T-cell (primary cell): ENCODE results near the gene MIDN. TPM values are rescaled to one million over a fixed set of nuclear protein-coding genes. Genes with fewer than 3 reads are reported as not detected.

Experiments
- ATAC-seq, 4 experiments: fragments of 200-7000 bp in 3 of 4; fragments of 150-1000 bp in 1 of 4; cut with Tn5 transposase; replicated peaks in 1 of 4; 1 replicate in 3 of 4; 2 replicates in 1 of 4; pipeline ENCODE4 v1.10.0; 2021; ENCODE audit warnings: moderate library complexity in 3 of 4, mild to moderate bottlenecking in 2 of 4, moderate number of reproducible peaks in 1 of 4
- CTCF ChIA-PET, 2 donors: fragments of 300-600 bp; sonication (Branson Sonifier 250); formaldehyde crosslinking; loops; one replicate each; lab custom pipeline; 2022; ENCODE audit warnings: antibody characterized with exemption in 2 of 2; lab: Charles Lee
- POLR2A ChIA-PET, 2 donors: fragments of 300-600 bp; sonication (Branson Sonifier 250); formaldehyde crosslinking; loops; one replicate each; lab custom pipeline; 2022; ENCODE audit warnings: antibody characterized with exemption in 2 of 2; lab: Charles Lee
- DNase-seq, 35 experiments: peaks; one replicate each; pipeline versions ENCODE4 v3.0.0 to v3.0.0-alpha.2; 2013 to 2023
- H3K27ac ChIP-seq: one replicate; pipeline ENCODE4 v1.5.1; 2013; ENCODE audit warnings: low read length
- H3K27me3 ChIP-seq, 2 experiments: replicated peaks in 1 of 2; 1 replicate in 1 of 2; 2 replicates in 1 of 2; pipeline versions ENCODE4 v1.6.1 to v1.7.0; 2013; ENCODE audit warnings: low read length in 1 of 2, mixed read lengths in 1 of 2; ENCODE audit not compliant: control insufficient read depth in 2 of 2, insufficient read depth in 2 of 2; ENCODE audit errors: extremely low read depth in 1 of 2
- H3K36me3 ChIP-seq, 2 donors: 1 replicate in 1 of 2; 2 replicates in 1 of 2; pipeline versions ENCODE4 v1.6.1 to v1.7.0; 2013; ENCODE audit warnings: low read length in 1 of 2; ENCODE audit not compliant: control insufficient read depth in 2 of 2, insufficient read depth in 1 of 2; ENCODE audit errors: extremely low read depth in 1 of 2
- H3K4me1 ChIP-seq, 2 experiments: 1 replicate in 1 of 2; 2 replicates in 1 of 2; pipeline versions ENCODE4 v1.6.1 to v1.7.0; 2013; ENCODE audit warnings: low read length in 2 of 2, mixed read lengths in 1 of 2; ENCODE audit not compliant: insufficient read depth in 2 of 2, control insufficient read depth in 1 of 2; ENCODE audit errors: extremely low read depth in 1 of 2
- H3K4me3 ChIP-seq, 2 donors: 1 replicate in 1 of 2; 2 replicates in 1 of 2; pipeline versions ENCODE4 v1.5.1 to v1.7.0; 2013; ENCODE audit warnings: mild to moderate bottlenecking in 2 of 2, low read length in 1 of 2, moderate library complexity in 1 of 2; ENCODE audit not compliant: control insufficient read depth in 1 of 2; ENCODE audit errors: extremely low read depth in 1 of 2
- H3K9me3 ChIP-seq: 2 replicates; pipeline ENCODE4 v1.7.0; 2013
- H3K27ac Mint-ChIP-seq, 2 donors: one replicate each; pipeline ENCODE4 v1.8.0; 2020 to 2021; ENCODE audit warnings: mild to moderate bottlenecking in 2 of 2, mixed read lengths in 2 of 2
- H3K27me3 Mint-ChIP-seq, 2 donors: one replicate each; pipeline ENCODE4 v1.8.0; 2021 to 2022; ENCODE audit warnings: mixed read lengths in 2 of 2
- H3K36me3 Mint-ChIP-seq: one replicate; pipeline ENCODE4 v1.8.0; 2021; ENCODE audit warnings: mixed read lengths
- H3K4me1 Mint-ChIP-seq, 3 donors: one replicate each; pipeline ENCODE4 v1.8.0; 2020 to 2022; ENCODE audit warnings: mixed read lengths in 3 of 3, mild to moderate bottlenecking in 1 of 3
- H3K4me3 Mint-ChIP-seq, 3 donors: one replicate each; pipeline ENCODE4 v1.8.0; 2020 to 2022; ENCODE audit warnings: mild to moderate bottlenecking in 3 of 3, mixed read lengths in 3 of 3, moderate library complexity in 3 of 3
- H3K9me3 Mint-ChIP-seq, 3 donors: one replicate each; pipeline ENCODE4 v1.8.0; 2020 to 2022; ENCODE audit warnings: mixed read lengths in 3 of 3
- WGBS: methylation state at CpG from one replicate; pipeline ENCODE4 v1.1.5; 2013; ENCODE audit warnings: missing lambda C conversion rate; ENCODE audit not compliant: insufficient coverage; 5-methylcytosine and 5-hydroxymethylcytosine counted together
- total RNA-seq, 35 experiments: library from RNA in 6 of 35; stranded (reverse) in 6 of 35; fragments of 120-200 nt in 1 of 35; gene quantifications; one replicate each; pipeline versions ENCODE4 v1.2.1 to v1.2.4 and lab custom pipeline; 2013 to 2026

Gene MIDN
- total RNA-seq, 5 donors from 2014 or later (not counting 1 experiment from before 2014, with no cell fraction given) = 54.0 to 161 (median 66.9) TPM

DNA sequence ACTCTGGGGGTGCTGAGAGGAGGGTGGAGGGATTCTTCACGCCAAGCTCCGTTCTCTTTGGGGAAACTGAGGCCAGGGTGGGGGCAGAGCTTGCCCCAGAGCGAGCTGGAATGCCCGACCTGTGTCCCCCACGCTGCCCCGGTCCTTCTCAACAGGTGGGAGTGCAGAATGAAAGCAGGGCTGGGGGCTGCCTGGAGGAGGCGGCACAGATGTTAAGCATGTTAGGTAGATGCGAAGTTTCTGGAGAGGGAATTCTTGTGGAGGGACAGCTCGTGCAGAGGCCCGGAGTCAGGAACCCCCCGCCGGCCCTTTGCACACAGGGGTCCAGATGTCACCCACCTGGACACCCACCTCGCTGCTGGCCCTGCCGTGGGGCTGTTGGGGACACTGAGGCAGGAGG, 46.3 kb downstream of the MIDN start:
- DNase-seq (no peak), ATAC-seq (no peak)
- Histone ChIP-seq H3K27me3 (peaks cover 0 to 78% of the 10 kb centered on the region in 2 experiments), H3K27ac (no peak overlapping the region), H3K36me3 (no peaks in the 10 kb centered on the region), H3K4me3 (no peak overlapping the region), H3K9me3 (no peaks in the 10 kb centered on the region), H3K4me1 (peaks cover 2 to 10% of the 10 kb centered on the region in 2 experiments)
- Mint-ChIP-seq H3K4me3 (peak overlapping the region in 1 of 3 donors; percentile 21), H3K9me3 (no peaks in the 10 kb centered on the region), H3K27ac (no peak overlapping the region), H3K4me1 (peaks cover 0 to 7% (median 0%) of the 10 kb centered on the region in 3 donors), H3K27me3 (peaks cover 11 to 43% of the 10 kb centered on the region in 2 donors), H3K36me3 (no peaks in the 10 kb centered on the region)
- WGBS = 81% methylated on average over 12 of the region's 14 CpGs
- POLR2A ChIA-PET = no interaction called here
- CTCF ChIA-PET = no interaction called here

DNA sequence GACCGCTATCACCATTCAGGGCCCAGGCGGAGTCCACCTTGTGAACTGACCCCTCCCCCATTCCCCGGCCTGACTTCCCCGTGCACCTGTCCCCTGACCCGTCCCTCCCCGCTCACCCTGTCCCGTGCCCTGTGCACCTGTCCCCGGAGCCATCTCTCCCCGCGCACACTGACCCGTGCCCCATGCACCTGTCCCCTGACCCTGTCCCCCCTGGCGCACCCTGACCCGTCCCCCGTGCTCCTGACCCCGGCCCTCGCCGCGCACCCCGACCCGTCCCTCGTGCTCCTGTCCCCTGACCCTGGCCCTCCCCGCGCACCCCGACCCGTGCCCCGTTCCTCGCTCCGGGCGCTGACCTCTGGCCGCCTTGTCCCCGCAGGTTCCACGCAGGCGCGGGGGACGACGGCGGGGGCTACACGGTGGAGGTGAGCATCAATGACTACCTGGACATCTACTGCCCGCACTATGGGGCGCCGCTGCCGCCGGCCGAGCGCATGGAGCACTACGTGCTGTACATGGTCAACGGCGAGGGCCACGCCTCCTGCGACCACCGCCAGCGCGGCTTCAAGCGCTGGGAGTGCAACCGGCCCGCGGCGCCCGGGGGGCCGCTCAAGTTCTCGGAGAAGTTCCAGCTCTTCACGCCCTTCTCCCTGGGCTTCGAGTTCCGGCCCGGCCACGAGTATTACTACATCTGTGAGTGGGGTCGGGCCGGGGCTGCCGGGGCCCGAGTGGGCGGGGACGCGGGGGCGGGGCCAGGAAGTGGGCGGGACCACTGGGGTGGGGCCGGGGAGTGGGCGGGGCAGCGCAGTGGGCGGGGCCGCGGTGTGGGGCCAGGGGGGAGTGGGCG, 47.0 kb downstream of the MIDN start:
- H3K4me1 ChIP-seq = peaks cover 2 to 10% of the 10 kb centered on the region in 2 experiments
- DNase-seq (peak in 16 of 35 experiments; percentile 17 to 58 (median 37)), ATAC-seq (peak; percentile 43 to 76 (median 61))
- no peaks in the 10 kb centered on the region for H3K36me3 ChIP-seq
- H3K9me3 Mint-ChIP-seq = no peaks in the 10 kb centered on the region
- H3K4me3 ChIP-seq = peak overlapping the region in 1 of 2 donors; percentile 32
- H3K27ac Mint-ChIP-seq = no peak overlapping the region
- peaks cover 0 to 7% (median 0%) of the 10 kb centered on the region in 3 donors for H3K4me1 Mint-ChIP-seq
- peaks cover 11 to 37% of the 10 kb centered on the region in 2 donors for H3K27me3 Mint-ChIP-seq
- H3K27ac ChIP-seq = no peak overlapping the region
- ChIA-PET POLR2A (no interaction called here), CTCF (no interaction called here)
- no peaks in the 10 kb centered on the region for H3K36me3 Mint-ChIP-seq
- WGBS = 18% methylated on average over 62 of the region's 82 CpGs
- no peaks in the 10 kb centered on the region for H3K9me3 ChIP-seq
- peak overlapping the region in 1 of 3 donors; percentile 21 for H3K4me3 Mint-ChIP-seq
- peaks cover 0 to 71% of the 10 kb centered on the region in 2 experiments for H3K27me3 ChIP-seq

DNA sequence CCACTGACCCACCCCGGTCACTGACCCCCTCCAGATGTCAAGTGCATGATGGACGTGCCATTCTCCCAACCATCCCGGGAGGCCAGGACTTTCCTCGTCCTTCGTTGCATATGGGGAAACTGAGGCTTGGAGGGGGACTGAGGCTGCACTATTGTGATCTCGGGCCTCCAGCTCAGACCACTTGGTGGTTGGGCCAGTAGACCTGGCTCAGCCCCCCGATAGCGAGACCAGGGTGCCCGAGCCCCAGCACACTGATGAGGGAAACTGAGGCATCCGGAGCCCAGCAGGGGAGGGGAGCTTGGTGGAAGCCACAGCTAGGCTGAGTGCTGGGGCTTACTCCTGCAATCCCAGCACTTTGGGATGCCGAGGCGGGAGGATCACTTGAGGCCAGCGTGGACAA, 47.7 kb downstream of the MIDN start:
- no peak overlapping the region for H3K4me3 ChIP-seq
- H3K27me3 ChIP-seq = peaks cover 0 to 64% of the 10 kb centered on the region in 2 experiments
- 92% methylated on average over 10 of the region's 13 CpGs for WGBS
- H3K9me3 ChIP-seq = no peaks in the 10 kb centered on the region
- no peak overlapping the region for H3K27ac ChIP-seq
- no peak overlapping the region for H3K27ac Mint-ChIP-seq
- DNase-seq = no peak
- H3K36me3 Mint-ChIP-seq = no peaks in the 10 kb centered on the region
- no peaks in the 10 kb centered on the region for H3K9me3 Mint-ChIP-seq
- ATAC-seq = no peak
- no peaks in the 10 kb centered on the region for H3K36me3 ChIP-seq
- CTCF ChIA-PET = no interaction called here
- no peak overlapping the region for H3K4me3 Mint-ChIP-seq
- peaks cover 2 to 10% of the 10 kb centered on the region in 2 experiments for H3K4me1 ChIP-seq
- POLR2A ChIA-PET = no interaction called here
- peaks cover 11 to 36% of the 10 kb centered on the region in 2 donors for H3K27me3 Mint-ChIP-seq
- H3K4me1 Mint-ChIP-seq = peaks cover 0 to 7% (median 0%) of the 10 kb centered on the region in 3 donors

- Mint-ChIP-seq H3K9me3 (no peaks in the 10 kb centered on the region), H3K27ac (no peak overlapping the region), H3K4me1 (peaks cover 0 to 7% (median 0%) of the 10 kb centered on the region in 3 donors), H3K27me3 (peaks cover 11 to 35% of the 10 kb centered on the region in 2 donors), H3K36me3 (no peaks in the 10 kb centered on the region), H3K4me3 (no peak overlapping the region)
- Histone ChIP-seq H3K27ac (no peak overlapping the region), H3K4me3 (no peak overlapping the region), H3K36me3 (no peaks in the 10 kb centered on the region), H3K27me3 (peaks cover 0 to 57% of the 10 kb centered on the region in 2 experiments), H3K9me3 (no peaks in the 10 kb centered on the region), H3K4me1 (peaks cover 2 to 10% of the 10 kb centered on the region in 2 experiments)
- WGBS = 89% methylated on average over 20 of the region's 24 CpGs
- no peak for DNase-seq
- ChIA-PET CTCF (no interaction called here), POLR2A (no interaction called here)
- no peak for ATAC-seq
Measured at GRCh38 chr19:1296575-1297271, 48.3 kb downstream of the MIDN start.

DNA sequence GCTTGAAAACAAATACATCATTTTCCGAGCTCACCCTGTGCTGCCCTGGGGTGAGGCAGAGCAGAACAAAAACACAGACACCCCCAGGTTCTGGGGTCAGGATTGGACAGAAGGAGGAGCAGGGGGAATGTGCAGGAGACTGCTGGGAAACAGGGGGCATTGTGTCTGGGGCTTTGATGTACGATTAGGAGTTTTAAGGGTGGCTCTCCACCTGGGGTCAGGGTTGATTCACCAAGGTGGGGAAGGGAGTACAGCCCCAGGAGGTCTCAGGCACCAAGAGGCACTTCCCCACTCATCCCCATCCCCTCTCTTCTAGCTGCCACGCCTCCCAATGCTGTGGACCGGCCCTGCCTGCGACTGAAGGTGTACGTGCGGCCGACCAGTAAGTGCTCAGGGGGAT, 49.9 kb downstream of the MIDN start:
- Histone ChIP-seq H3K4me3 (no peak overlapping the region), H3K9me3 (no peaks in the 10 kb centered on the region), H3K36me3 (no peaks in the 10 kb centered on the region), H3K4me1 (peaks cover 2 to 10% of the 10 kb centered on the region in 2 experiments), H3K27ac (no peak overlapping the region), H3K27me3 (peaks cover 0 to 42% of the 10 kb centered on the region in 2 experiments)
- no peak overlapping the region for H3K4me3 Mint-ChIP-seq
- CTCF ChIA-PET = no interaction called here
- DNase-seq = no peak
- POLR2A ChIA-PET = no interaction called here
- H3K4me1 Mint-ChIP-seq = peaks cover 0 to 7% (median 0%) of the 10 kb centered on the region in 3 donors
- no peaks in the 10 kb centered on the region for H3K9me3 Mint-ChIP-seq
- WGBS = 90% methylated on average over 6 of the region's 8 CpGs
- peaks cover 3 to 24% of the 10 kb centered on the region in 2 donors for H3K27me3 Mint-ChIP-seq
- no peak overlapping the region for H3K27ac Mint-ChIP-seq
- no peaks in the 10 kb centered on the region for H3K36me3 Mint-ChIP-seq
- ATAC-seq = no peak

DNA sequence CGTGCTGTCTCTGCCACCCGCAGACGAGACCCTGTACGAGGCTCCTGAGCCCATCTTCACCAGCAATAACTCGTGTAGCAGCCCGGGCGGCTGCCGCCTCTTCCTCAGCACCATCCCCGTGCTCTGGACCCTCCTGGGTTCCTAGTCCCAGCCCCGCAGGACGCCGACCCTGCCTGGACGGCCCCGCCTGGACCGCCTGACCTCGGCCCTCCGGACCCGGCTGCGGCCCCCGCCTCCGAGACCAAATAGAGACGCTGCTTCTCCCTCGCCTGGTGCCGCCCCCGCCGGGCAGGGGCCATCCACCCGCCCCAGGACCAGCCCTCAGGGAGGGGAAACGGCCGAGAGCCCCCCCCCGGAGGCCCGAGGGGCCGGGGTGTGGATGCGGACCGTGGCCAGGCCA, 51.4 kb downstream of the MIDN start:
- ATAC-seq (no peak), DNase-seq (no peak)
- Mint-ChIP-seq H3K36me3 (no peaks in the 10 kb centered on the region), H3K4me1 (peaks cover 0 to 4% (median 0%) of the 10 kb centered on the region in 3 donors), H3K4me3 (no peak overlapping the region), H3K9me3 (no peaks in the 10 kb centered on the region), H3K27ac (no peak overlapping the region), H3K27me3 (peaks cover 0 to 14% of the 10 kb centered on the region in 2 donors)
- CTCF ChIA-PET = no interaction called here
- no peaks in the 10 kb centered on the region for H3K9me3 ChIP-seq
- H3K4me1 ChIP-seq = peaks cover 2 to 9% of the 10 kb centered on the region in 2 experiments
- no peak overlapping the region for H3K27ac ChIP-seq
- WGBS = 70% methylated on average over 26 of the region's 34 CpGs
- no peaks in the 10 kb centered on the region for H3K36me3 ChIP-seq
- POLR2A ChIA-PET = no interaction called here
- H3K4me3 ChIP-seq = no peak overlapping the region
- H3K27me3 ChIP-seq = peaks cover 0 to 27% of the 10 kb centered on the region in 2 experiments
